GM23338 (cell line): ENCODE data around the gene SOX9. TPM values are rescaled to one million over a fixed set of nuclear protein-coding genes. Genes with fewer than 3 reads are reported as not detected.

ENCODE experiments used
- ATAC-seq: fragments of 200-7000 bp; cut with Tn5 transposase; 3 replicates; pipeline ENCODE4 v1.9.1; 2020
- DNase-seq: peaks from one replicate; pipeline ENCODE4 v3.0.0-alpha.2; 2015; ENCODE audit warnings: low spot score
- H2AFZ ChIP-seq: fragments of 200-600 bp; sonication (generic); 2 replicates; pipeline ENCODE4 v1.8.0; 2016; ENCODE audit warnings: antibody characterized with exemption, mild to moderate bottlenecking, moderate library complexity
- H3F3A ChIP-seq: fragments of 200-600 bp; sonication (generic); replicated peaks from 2 replicates; pipeline ENCODE4 v1.8.0; 2017; ENCODE audit warnings: antibody characterized with exemption, mixed run types, low read depth
- H3K27ac ChIP-seq: fragments of 200-600 bp; sonication (generic); 2 replicates; pipeline ENCODE4 v1.6.1; 2016; ENCODE audit warnings: low read depth
- H3K27me3 ChIP-seq: fragments of 200-600 bp; sonication (generic); 2 replicates; pipeline ENCODE4 v1.8.0; 2016; ENCODE audit warnings: mild to moderate bottlenecking, mixed run types, moderate library complexity; ENCODE audit not compliant: insufficient read depth
- H3K36me3 ChIP-seq: fragments of 200-600 bp; sonication (generic); 2 replicates; pipeline ENCODE4 v1.8.0; 2016; ENCODE audit warnings: mild to moderate bottlenecking; ENCODE audit not compliant: insufficient read depth
- H3K4me1 ChIP-seq: fragments of 200-600 bp; sonication (generic); 2 replicates; pipeline ENCODE4 v1.8.0; 2016; ENCODE audit warnings: mild to moderate bottlenecking, moderate library complexity; ENCODE audit not compliant: insufficient read depth
- H3K4me2 ChIP-seq: fragments of 200-600 bp; sonication (generic); 2 replicates; pipeline ENCODE4 v1.7.1; 2017; ENCODE audit warnings: mixed run types
- H3K4me3 ChIP-seq: fragments of 200-600 bp; sonication (generic); 2 replicates; pipeline ENCODE4 v1.6.1; 2016; ENCODE audit warnings: mixed run types
- H3K79me2 ChIP-seq: fragments of 200-600 bp; sonication (generic); replicated peaks from 2 replicates; pipeline ENCODE4 v1.8.0; 2017; ENCODE audit warnings: mild to moderate bottlenecking; ENCODE audit not compliant: insufficient read depth
- H3K9me2 ChIP-seq: fragments of 200-600 bp; sonication (generic); 2 replicates; pipeline ENCODE4 v1.8.0; 2017; ENCODE audit not compliant: insufficient read depth
- H4K20me1 ChIP-seq: fragments of 200-600 bp; sonication (generic); replicated peaks from 2 replicates; pipeline ENCODE4 v1.8.0; 2017; ENCODE audit warnings: mild to moderate bottlenecking; ENCODE audit not compliant: insufficient read depth
- H3K27ac Mint-ChIP-seq: 2 replicates; pipeline ENCODE4 v1.8.0; 2020; ENCODE audit warnings: inconsistent platforms, mild to moderate bottlenecking, moderate library complexity, mixed read lengths
- H3K27me3 Mint-ChIP-seq: 3 replicates; pipeline ENCODE4 v1.8.0; 2022; ENCODE audit warnings: low read depth, mild to moderate bottlenecking, moderate library complexity, mixed read lengths, inconsistent platforms; ENCODE audit not compliant: insufficient read depth, poor library complexity
- H3K36me3 Mint-ChIP-seq: 3 replicates; pipeline ENCODE4 v1.8.0; 2021; ENCODE audit warnings: low read depth, mild to moderate bottlenecking, inconsistent platforms, moderate library complexity, mixed read lengths
- H3K4me1 Mint-ChIP-seq: 3 replicates; pipeline ENCODE4 v1.8.0; 2020; ENCODE audit warnings: mild to moderate bottlenecking, inconsistent platforms, mixed read lengths
- H3K4me3 Mint-ChIP-seq: 3 replicates; pipeline ENCODE4 v1.8.0; 2021; ENCODE audit warnings: moderate library complexity, mild to moderate bottlenecking, inconsistent platforms, mixed read lengths
- H3K9me3 Mint-ChIP-seq: 3 replicates; pipeline ENCODE4 v1.8.0; 2020; ENCODE audit warnings: moderate library complexity, mild to moderate bottlenecking, inconsistent platforms, mixed read lengths
- CTCF ChIP-seq, 2 experiments: fragments of 200-600 bp in 1 of 2; sonication (generic) in 1 of 2; conservative IDR thresholded peaks; 2 replicates each; pipeline versions ENCODE4 v1.5.1 to v1.6.1; 2016 to 2017; ENCODE audit warnings: antibody characterized with exemption in 2 of 2, low read depth in 2 of 2, mild to moderate bottlenecking in 2 of 2, moderate library complexity in 1 of 2
- ETS1 ChIP-seq: IDR thresholded peaks from 2 replicates; pipeline ENCODE4 v1.6.1; 2016; ENCODE audit warnings: antibody characterized with exemption
- EZH2 ChIP-seq: fragments of 200-600 bp; sonication (generic); IDR thresholded peaks from one replicate; pipeline ENCODE4 v1.8.0; 2017; ENCODE audit warnings: antibody characterized with exemption, mild to moderate bottlenecking, low read depth; ENCODE audit not compliant: unreplicated experiment
- EZH2phosphoT487 ChIP-seq: fragments of 200-600 bp; sonication (generic); IDR thresholded peaks from one replicate; pipeline ENCODE4 v1.8.1; 2018; ENCODE audit warnings: antibody characterized with exemption; ENCODE audit not compliant: unreplicated experiment
- JUNB ChIP-seq: IDR thresholded peaks from one replicate; pipeline ENCODE4 v1.6.1; 2016; ENCODE audit warnings: antibody characterized with exemption; ENCODE audit not compliant: unreplicated experiment
- NANOG ChIP-seq: IDR thresholded peaks from 2 replicates; pipeline ENCODE4 v1.6.1; 2016; ENCODE audit warnings: antibody characterized with exemption, borderline replicate concordance
- POLR2AphosphoS5 ChIP-seq: IDR thresholded peaks from 2 replicates; pipeline ENCODE4 v1.6.1; 2016; ENCODE audit warnings: antibody characterized with exemption, low read depth
- REST ChIP-seq: IDR thresholded peaks from one replicate; pipeline ENCODE4 v1.6.1; 2018; ENCODE audit warnings: antibody characterized with exemption; ENCODE audit not compliant: unreplicated experiment
- STAT1 ChIP-seq: IDR thresholded peaks from one replicate; pipeline ENCODE4 v1.6.1; 2016; ENCODE audit warnings: antibody characterized with exemption; ENCODE audit not compliant: unreplicated experiment
- ZNF114 ChIP-seq: fragments of 250-450 bp; sonication (Bioruptor Pico); IDR thresholded peaks from 2 replicates; pipeline ENCODE4 v1.5.0; 2020; ENCODE audit warnings: mild to moderate bottlenecking, moderate library complexity
- ZNF331 ChIP-seq: fragments of 250-450 bp; sonication (Bioruptor Pico); IDR thresholded peaks from 2 replicates; pipeline ENCODE4 v1.5.0; 2020; ENCODE audit warnings: low read depth, mild to moderate bottlenecking, moderate library complexity
- ZNF462 ChIP-seq: fragments of 250-450 bp; sonication (Bioruptor Pico); IDR thresholded peaks from 2 replicates; pipeline ENCODE4 v1.5.0; 2020; ENCODE audit warnings: mild to moderate bottlenecking, moderate library complexity
- polyA plus RNA-seq: library from polyadenylated mRNA; unstranded; fragments of >200 nt; fragmentation: Nextera tagmentation; extraction: Ambion mirVana; gene quantifications from 2 replicates; pipeline ENCODE4 v1.2.1, GENCODE V29; 2016
- total RNA-seq: library from RNA; depleted of rRNA; stranded (reverse); fragments of >200 nt; shearing (Covaris generic); gene quantifications from 2 replicates; pipeline ENCODE4 v1.2.3, GENCODE V29; 2014

Gene SOX9
- total and polyA plus RNA-seq, 2 experiments from 2014 or later = 4.4 TPM

GRCh38 chr17:72076678-72077030 is 44.2 kb upstream of the SOX9 start:
- Histone ChIP-seq H3F3A (no peaks in the 10 kb centered on the region), H3K4me1 (no peaks in the 10 kb centered on the region), H2AFZ (no peak overlapping the region), H3K79me2 (no peaks in the 10 kb centered on the region), H3K27ac (no peak overlapping the region), H3K4me2 (no peak overlapping the region), H3K9me2 (no peaks in the 10 kb centered on the region; the same call in 1 of the 2 replicates), H3K4me3 (no peak overlapping the region), H3K27me3 (no peaks in the 10 kb centered on the region), H4K20me1 (no peaks in the 10 kb centered on the region), H3K36me3 (no peaks in the 10 kb centered on the region)
- Mint-ChIP-seq H3K9me3 (no peaks in the 10 kb centered on the region), H3K27me3 (peaks cover 2% of the 10 kb centered on the region), H3K4me3 (no peak overlapping the region), H3K4me1 (no peaks in the 10 kb centered on the region), H3K36me3 (no peaks in the 10 kb centered on the region), H3K27ac (no peak overlapping the region)
- DNase-seq = no peak
- TF ChIP-seq CTCF (conservative IDR thresholded peaks at IDR 0.05; ENCODE audit: low read depth in 2 of 2) (no peak), EZH2phosphoT487 (no peak), JUNB (no peak), POLR2AphosphoS5 (no peak), ETS1 (no peak), ZNF114 (CRISPR knock-in tag) (no peak), EZH2 (no peak), STAT1 (no peak), REST (no peak), NANOG (no peak), ZNF331 (CRISPR knock-in tag) (no peak), ZNF462 (CRISPR knock-in tag) (no peak)
- ATAC-seq = no peak
